T-helper 2 cell (primary cell): ENCODE results near the gene ANKLE1.
"Not testable (repeated sequence)": the region's sequence is repeated elsewhere in the genome, so short reads cannot be mapped to it uniquely, and the experiment has no call there.

Experiments
- DNase-seq, 5 experiments: peaks; one replicate each; pipeline versions ENCODE4 v3.0.0 to v3.0.0-alpha.2; 2012 to 2022

Gene ANKLE1

GRCh38 chr19:17248011-17248776 is 33.5 kb upstream of the ANKLE1 start:
- no peak for DNase-seq

DNA sequence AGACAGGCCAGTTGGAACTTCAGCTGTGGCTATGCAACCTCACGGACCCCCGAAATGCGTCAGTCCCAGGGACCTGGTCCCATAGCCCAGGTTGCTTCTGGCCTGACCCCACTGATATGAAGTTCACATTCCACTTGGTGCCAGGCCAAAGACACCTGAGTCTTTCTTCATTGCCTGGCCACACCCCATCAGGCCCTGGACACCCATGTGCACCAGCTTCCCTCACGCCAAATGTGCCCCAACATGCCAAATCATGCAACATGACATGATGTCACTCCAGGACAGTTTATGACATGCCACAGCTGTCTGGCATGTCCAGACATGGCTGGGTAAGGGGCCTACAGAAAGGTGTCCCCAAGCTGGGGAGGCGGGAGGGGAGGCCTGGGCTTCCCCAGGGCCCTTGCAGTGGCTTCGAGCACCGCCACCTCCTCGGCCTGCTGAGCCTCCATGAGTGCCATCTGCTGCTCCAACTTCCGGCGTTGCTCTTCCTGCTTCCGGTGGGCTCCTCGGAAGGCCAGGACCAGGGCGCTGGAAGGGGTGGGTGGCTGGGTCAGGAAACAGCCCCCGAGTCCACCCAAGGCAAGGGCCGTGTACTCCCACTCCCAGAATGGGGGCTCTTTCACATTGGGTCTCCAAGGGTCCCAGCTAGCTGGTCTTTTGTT is 31.7 kb upstream of the ANKLE1 start:
- DNase-seq = no peak

DNA sequence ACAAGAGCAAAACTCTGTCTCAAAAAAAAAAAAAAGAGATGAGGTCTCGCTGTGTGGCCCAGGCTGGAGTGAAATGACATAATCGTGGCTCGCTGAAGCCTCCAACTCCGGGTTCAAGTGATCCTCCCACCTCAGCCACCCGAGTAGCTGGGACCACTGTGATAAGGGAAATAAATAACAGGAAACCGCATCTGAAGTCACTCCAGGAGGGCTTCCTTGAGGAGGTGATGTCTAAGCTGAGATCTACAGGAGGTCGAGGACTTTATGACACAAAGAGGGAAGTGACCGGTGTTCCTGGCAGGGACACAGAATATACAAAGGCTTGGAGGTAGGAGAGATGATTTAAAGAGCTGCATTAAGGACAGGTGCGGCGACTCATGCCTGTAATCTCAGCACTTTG is 27.1 kb upstream of the ANKLE1 start:
- no peak for DNase-seq

GRCh38 chr19:17255150-17255621 is 26.5 kb upstream of the ANKLE1 start:
- DNase-seq = no peak

DNA sequence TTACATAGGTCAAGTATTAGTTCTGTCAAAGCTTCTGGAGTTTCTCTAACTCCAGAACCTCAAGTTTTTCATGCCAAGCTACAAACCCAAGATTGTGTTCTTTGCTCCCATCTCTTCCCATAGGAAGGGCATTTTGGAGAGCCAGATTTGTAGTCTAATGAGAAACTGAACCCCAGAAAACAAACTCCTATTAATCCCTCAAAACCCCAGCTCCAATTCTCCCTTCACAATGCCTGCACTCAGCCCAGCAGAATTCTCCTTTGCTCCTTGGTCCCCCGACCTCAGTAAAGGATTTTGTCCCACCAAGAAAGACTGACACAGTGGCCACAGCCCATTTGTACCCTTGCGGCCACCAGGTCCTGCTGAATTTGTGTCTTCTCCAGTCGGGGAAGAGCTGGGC is 25.6 kb upstream of the ANKLE1 start:
- no peak for DNase-seq

DNA sequence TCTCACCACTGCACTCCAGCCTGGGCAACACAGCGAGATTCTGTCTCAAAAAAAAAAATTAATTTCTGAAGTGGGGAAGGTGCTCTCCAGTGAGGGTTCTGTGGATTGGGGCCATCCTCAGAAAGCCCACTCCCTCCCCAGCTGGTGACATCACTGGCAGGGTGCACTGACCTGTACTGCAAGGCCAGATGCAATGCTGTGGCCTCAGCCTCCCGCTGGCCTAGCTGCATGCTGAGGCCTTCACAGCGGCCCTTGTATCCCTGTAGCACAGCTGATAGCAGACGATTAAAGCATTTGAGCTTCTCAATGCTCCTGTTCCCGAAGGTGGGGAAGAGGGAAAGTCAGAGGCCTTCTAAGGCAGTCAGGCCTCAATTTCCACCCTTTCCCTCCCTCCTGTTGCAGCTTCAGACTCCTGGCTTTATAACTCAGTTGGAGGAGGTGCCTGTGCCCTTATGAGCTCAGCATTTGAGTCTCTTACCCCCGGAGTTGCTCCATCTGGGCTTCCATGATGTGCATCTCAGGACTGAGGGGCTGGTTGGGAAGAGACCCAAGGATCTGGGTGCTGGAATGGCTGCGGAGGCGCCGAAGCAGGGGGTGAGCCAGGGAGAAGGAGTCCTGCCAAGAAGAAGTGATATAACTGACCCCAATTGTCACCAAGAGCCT is 22.5 kb upstream of the ANKLE1 start:
- DNase-seq = no peak

- DNase-seq = no peak
These were observed 21.8 kb upstream of the ANKLE1 start for GRCh38 chr19:17259934-17260333.

DNA sequence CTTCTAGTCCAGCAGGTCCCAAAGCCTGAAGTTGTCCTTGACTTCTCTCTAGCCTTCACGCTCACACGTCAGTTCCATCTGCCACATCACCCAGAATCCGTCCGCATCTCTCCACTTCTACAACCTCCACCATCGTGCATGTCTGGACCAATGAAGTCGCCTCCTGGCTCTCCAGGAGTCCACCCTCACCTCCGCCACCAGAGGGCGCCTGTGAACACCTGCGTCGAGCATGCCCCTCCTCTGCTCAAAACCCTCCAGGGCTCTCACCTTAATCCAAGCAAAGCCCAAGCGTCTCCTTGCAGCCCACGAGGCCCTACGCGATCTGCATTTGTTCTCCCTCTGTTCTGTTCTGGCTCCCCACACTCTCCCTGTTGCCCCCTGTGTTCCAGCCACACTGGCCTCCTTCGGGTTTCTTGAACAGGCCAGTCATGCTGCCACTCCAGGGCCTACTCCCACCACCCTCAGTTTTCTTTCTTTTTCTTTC is 20.8 kb upstream of the ANKLE1 start:
- DNase-seq = peak; percentile 72 to 90 (median 83)

DNA sequence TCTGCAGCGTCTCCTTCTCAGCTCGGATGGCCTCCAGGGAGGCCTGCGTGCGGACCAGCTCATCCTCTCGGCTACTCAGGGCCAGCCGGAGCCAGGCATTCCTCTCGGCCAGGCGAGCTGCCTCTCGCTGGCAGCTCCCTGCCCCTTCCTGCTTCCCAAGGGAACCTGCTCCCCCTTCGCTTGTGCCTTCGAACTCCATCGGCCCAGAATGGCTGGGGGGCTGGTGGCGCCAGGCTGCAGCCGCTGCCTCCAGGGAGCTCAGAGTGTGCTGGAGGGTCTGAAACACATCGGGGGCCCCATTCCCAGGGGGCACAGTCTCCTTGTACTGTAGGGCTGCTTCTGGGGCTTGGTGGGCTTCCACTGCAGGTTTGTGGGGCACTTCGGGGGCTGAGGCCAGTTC is 19.1 kb upstream of the ANKLE1 start:
- DNase-seq = no peak

DNA sequence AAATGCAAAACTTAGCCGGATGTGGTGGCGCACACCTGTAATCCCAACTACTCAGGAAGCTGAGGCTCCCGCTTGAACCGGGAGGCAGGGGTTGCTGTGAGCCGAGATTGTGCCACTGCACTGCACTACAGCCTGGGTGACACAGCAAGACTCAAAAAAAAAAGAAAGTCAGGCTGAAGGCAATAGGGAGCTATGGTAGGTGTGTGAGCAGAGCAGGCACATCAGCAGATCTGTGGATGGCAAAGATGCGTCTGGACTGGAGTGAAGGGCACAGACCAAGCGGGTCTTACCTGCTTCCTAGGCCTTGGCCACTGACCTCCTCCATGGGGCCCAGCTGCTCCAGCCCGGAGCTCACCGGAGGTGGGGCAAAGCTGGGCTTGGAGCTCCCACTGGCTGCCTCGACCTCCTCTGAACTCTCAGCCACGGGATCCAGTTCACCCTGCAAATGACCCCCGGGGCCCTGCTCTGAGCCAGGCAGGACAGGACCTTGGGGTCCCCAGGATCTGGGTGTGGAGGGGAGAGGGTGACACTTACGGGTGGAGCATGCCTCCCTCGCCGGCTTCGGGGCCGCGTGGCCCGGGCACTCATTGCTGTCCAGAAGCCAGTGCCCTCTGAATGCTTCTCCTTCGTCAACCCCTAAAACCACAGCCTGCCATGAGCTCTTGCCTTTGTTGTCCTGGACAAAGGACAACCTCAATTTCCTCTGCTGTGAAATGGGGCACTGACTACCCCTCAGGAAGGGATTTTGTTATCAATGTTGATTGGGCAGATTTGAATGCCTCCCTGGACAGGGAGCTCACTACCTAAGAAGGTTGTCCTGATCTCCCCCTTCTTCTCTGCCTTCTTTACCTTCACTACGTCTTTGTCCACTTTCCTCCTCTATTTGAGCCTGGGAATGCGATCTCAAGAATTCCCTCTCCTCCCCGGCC is 17.7 kb upstream of the ANKLE1 start:
- DNase-seq = no peak

GRCh38 chr19:17264641-17264979 is 17.1 kb upstream of the ANKLE1 start, which contains the start of gene USHBP1:
Gene USHBP1 (minus strand): TSS chr19:17264745. CDS start chr19:17264299, 446 bp downstream.
- DNase-seq = peak in 1 of 5 experiments; percentile 28

DNA sequence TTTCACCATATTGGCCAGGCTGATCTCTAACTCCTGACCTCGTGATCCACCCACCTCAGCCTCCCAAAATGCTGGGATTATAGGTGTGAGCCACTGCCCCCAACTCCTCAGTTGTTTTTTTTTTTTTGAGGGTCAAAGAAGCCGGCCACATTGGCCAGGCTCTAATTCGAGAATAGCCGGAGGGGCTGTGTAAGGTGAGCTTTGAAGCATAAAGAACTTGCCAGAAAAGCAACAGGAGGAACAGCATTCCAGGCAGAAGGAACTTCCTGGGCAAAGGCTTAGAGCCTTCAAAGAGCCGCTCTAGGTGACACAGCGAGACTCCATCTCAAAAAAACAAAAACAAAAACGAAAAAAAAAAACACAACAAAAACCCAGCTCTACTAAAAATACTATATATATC is 15.7 kb upstream of the ANKLE1 start:
- no peak for DNase-seq

GRCh38 chr19:17266589-17266974 is 15.1 kb upstream of the ANKLE1 start:
- DNase-seq = no peak

- DNase-seq = peak; percentile 70 to 99 (median 92)
These were observed 14.5 kb upstream of the ANKLE1 start, which contains the start of gene BABAM1 for GRCh38 chr19:17266975-17267788. Gene BABAM1 (plus strand): TSS chr19:17267443. CDS start chr19:17268807, 1,364 bp downstream.

- no peak for DNase-seq
These were observed 12.9 kb upstream of the ANKLE1 start for GRCh38 chr19:17268754-17269153.

DNA sequence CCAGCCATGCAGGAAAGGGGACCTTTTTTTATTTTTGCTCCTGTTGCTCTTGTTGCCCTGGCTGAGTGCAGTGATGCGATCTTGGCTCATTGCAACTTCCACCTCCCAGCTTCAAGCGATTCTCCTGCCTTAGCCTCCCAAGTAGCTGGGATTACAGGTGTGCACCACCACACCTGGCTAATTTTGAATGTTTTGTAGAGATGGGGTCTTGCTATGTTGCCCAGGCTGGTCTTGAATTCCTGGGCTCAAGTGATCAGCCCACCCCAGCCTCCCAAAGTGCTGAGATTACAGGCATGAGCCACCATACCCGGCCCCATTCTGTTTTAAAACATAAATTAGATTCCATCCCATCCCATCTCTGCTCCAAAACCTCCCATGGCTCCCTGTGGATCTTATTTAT is 6.8 kb upstream of the ANKLE1 start:
- DNase-seq = not testable (repeated sequence)

- DNase-seq = no peak
These were observed 6.1 kb upstream of the ANKLE1 start for GRCh38 chr19:17275441-17276175.

GRCh38 chr19:17279436-17279835 is 2.3 kb upstream of the ANKLE1 start:
- DNase-seq = no peak

- DNase-seq = peak; percentile 61 to 82 (median 69)
These were observed 906 bp downstream of the ANKLE1 start for GRCh38 chr19:17282488-17283125.

DNA sequence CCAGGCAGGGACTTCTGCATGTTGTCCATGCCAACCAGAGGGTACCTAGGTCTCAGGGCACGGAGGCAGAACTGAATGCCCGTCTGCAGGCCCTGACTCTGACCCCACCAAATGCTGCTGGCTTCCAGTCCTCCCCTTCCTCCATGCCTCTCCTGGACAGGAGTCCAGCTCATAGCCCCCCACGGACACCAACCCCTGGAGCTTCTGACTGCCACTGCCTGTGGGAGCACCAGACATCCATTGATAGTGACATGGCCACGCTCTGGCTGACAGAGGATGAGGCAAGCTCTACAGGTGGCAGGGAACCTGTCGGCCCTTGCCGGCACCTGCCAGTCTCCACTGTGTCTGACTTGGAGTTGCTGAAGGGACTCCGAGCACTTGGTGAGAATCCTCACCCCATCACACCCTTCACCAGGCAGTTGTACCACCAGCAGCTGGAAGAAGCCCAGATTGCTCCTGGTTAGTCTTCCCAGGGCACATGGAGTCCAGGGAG is 1.8 kb downstream of the ANKLE1 start:
- DNase-seq = no peak
